OCI-LY1 (cell line): ENCODE results near the gene NCF1.
"Not testable (repeated sequence)": the region's sequence is repeated elsewhere in the genome, so short reads cannot be mapped to it uniquely, and the experiment has no call there.

Experiments
- EZH2 ChIP-seq: fragments of 200-600 bp; sonication (generic), shearing (Covaris generic); IDR thresholded peaks from 2 replicates; pipeline ENCODE4 v1.8.0; 2017; ENCODE audit warnings: borderline replicate concordance, mixed run types, mild to moderate bottlenecking, antibody characterized with exemption, low read length, moderate library complexity, mixed read lengths
- TF ChIP-seq, protein P1 (sequence below): fragments of 200-600 bp; sonication (generic), shearing (Covaris generic); IDR thresholded peaks from 2 replicates; pipeline ENCODE4 v1.5.1; 2017; ENCODE audit warnings: mild to moderate bottlenecking, antibody characterized with exemption, low read length, moderate library complexity, mixed read lengths

DNA sequence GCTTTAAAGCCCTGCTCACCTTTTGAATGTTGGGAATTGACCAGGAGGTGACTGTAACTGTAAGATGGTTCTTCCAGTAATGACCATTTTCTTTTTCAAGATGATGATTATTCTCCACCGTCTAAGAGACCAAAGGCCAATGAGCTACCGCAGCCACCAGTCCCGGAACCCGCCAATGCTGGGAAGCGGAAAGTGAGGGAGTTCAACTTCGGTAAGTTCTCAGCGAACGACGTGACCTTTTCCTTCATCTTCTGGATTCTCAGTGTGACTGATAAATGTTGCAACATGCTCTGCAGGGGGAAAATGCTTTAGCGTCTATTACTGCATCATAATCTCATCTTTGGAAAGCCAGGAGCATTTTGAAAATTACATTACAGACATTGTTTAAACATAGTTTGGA is 45.1 kb upstream of the NCF1 start:
- TF ChIP-seq, protein P1, sequence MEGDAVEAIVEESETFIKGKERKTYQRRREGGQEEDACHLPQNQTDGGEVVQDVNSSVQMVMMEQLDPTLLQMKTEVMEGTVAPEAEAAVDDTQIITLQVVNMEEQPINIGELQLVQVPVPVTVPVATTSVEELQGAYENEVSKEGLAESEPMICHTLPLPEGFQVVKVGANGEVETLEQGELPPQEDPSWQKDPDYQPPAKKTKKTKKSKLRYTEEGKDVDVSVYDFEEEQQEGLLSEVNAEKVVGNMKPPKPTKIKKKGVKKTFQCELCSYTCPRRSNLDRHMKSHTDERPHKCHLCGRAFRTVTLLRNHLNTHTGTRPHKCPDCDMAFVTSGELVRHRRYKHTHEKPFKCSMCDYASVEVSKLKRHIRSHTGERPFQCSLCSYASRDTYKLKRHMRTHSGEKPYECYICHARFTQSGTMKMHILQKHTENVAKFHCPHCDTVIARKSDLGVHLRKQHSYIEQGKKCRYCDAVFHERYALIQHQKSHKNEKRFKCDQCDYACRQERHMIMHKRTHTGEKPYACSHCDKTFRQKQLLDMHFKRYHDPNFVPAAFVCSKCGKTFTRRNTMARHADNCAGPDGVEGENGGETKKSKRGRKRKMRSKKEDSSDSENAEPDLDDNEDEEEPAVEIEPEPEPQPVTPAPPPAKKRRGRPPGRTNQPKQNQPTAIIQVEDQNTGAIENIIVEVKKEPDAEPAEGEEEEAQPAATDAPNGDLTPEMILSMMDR, result not testable (repeated sequence)
- not testable (repeated sequence) for TF ChIP-seq EZH2
